GM19240 (cell line): ENCODE data around the gene LRTM2.

ENCODE experiments used
- DNase-seq: peaks from one replicate; pipeline ENCODE4 v3.0.0; 2011; ENCODE audit warnings: low spot score; ENCODE audit not compliant: insufficient read length

The LRTM2 gene

DNA sequence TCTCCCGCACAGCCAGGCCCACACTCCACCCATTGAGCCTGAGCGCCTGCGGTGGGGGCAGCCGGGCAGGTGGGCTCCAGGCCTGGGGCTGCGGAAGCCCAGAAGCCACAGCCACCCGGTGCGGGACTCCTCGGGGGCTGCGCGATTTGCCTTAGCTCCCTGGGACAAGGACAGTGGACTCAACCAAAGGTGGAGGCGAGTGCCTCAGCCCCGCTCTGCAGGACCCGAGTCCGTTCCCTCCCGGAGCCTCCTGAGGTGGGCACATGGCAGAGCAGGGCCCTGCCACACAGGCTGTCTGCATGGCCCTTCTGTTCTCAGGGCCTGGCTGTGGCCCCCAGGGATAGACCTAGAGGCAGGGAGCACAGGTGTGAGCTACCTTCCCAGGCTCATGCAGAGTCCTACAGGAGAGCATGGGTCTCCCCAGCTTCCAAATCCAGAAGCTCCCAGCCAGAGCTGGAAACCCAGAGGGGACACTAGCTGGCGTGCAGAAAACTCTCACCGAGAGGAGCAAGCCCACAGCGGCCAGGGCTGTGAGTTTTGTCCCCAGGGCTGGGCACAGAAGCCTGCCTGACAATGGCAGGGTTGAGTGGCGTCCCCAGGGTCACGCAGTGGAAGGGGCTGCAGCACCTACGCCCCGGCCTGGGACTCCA lies 22.2 kb upstream of the LRTM2 start:
- DNase-seq = no peak

DNA sequence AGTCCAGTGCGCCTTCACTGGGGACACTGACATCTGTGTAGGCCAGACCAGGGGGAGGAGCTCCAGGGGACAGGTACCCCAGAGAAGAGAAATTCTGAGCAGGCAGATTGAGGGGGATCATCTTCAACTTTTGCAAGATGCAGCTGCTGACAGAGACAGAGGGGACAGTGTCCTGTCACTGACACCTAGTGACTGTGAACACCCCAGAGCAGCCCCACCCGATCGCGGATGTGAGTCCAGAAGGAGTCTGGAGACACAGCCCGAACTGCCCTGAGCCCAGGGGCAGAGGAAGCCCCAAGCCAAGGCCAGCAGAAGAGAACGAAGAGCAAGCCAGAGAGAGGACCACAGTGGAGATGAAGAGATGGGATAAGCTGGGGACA lies 21.7 kb upstream of the LRTM2 start:
- no peak for DNase-seq

DNA sequence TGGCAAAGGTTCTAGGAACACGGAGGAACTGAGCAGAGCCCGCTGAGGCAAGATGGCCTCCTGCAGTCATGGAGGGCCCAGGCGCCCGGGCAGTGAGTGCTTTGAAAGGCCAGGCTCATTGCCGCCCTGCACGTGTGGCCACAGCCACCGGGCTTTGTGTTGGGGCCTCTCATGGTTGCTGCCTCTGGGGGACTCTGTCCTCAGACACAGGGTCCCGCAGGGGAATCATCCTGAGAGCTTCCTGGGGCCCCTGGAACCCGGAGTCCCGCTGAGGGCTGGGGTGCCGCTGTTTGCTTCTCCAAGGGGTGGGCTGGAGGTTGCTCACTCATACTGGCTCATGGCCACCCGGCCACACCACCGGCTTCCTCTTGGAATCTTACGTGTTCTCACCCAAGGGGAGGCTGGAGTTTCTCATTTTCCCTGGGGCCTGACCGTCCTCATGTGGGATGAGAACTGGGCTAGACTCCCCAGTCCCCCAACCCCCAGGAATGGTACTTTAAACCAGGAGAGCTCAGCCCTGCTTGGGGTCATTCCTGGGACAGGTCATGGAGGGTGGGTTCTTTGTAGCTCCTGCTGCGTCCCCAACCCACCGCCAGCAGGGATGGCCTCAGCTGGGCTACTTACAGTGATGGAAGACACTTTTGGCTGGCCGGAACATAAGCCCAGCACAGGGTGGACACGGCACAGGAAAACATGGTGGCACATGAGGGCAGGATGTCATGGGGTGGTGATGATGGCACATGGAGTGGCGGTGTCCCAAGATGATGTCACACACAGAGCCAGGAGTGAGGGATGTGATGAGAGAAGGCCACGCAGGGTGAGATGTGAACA lies 21.1 kb upstream of the LRTM2 start:
- no peak for DNase-seq

DNA sequence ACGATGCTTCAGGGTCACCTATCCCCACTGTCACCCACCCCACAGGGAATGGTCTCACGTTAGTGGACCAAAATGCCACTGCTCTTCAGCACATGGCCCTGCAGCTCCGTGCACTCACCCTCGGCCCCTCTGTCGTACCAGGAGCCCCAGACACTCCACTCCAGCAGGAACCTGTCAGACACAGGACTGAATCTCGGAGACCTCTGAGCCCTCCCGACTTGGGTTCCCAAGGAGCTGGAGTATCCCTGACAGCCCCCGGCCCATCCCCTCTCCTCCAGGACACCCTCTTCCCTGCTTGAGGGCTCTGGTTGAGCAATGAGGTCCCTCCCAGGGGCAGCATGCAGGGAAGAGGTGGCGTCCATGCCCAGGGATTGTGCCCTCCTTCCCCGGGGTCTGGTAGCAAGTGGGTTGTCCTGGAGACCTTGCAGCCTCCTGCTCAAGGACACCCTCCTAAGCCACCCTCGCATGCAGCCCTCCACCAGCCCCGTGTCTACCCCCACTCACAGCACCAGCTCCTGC lies 20.4 kb upstream of the LRTM2 start:
- no peak for DNase-seq

DNA sequence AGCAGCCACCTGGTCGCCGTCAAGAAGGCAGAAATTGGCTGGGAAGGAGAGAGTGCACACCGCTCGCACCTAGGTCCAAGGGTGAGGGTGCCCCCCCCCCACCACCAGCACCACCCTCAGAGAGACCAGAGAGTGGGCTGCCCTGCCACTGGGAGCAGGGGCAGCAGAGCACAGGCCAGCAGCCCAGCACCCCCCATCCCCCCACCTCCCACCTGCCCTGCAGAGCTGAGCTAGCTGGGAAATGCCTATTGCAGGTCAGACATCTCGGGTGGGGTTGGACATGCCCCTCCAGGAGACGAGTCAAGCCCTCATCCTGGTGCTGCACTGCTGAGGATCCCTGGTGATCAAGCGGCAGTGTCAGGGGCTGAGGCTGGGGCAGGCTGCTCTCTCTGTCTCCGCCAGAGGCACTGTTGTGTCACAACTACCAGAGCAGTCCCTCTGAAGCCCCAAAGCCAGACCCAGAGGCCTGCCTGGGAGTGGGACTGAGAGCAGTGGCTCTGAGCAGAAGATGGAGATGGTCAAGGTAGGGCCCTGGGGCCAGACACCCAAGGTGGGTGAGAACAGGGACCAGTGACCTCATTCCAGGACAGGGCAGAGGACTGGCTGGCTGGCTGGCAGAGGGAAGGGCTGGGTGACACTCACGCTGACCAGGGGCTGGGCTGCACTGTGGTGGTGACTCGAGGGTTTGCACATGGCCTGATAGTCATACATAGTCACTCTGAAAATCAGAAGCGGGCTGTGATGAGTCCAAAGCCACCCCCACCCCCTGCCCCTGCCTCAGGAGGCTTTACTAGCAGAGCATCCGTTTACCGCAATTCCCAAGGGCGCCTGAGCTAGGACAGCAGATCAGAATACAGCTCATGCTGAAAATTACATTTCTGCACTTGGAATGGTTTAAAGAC lies 19.7 kb upstream of the LRTM2 start:
- no peak for DNase-seq

DNA sequence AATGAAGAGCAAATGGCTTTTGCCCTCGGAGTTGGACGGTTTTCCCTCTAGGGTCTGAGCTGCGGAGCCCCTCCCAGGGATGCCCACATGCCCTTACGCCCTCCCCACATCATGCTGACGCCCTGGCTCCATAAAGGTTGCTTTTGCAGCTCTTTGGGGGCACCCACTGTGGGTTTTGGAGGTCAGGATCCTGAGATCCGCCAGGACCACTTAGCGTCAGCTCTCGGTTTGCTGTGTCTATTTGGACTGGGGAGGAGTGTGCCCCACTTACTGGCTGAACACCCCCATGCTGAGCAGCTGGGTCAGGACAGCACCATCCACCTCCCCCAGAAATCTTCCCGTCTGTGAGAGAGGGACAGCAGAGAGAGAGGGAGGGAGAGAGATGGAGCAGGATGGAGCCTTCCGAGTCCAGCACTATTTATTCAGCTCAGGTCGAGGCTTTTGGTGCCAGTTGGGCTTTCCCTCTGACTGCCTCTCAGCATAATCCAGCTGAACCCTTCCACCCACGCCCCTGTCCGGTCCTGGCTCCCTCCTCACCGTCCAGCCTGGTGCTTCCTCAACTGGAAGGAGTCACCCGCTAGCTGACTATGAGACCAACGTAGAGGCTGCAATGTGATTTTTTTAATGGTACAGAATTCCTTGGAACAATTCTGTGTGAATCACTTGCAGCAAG lies 18.9 kb upstream of the LRTM2 start:
- DNase-seq = no peak

DNA sequence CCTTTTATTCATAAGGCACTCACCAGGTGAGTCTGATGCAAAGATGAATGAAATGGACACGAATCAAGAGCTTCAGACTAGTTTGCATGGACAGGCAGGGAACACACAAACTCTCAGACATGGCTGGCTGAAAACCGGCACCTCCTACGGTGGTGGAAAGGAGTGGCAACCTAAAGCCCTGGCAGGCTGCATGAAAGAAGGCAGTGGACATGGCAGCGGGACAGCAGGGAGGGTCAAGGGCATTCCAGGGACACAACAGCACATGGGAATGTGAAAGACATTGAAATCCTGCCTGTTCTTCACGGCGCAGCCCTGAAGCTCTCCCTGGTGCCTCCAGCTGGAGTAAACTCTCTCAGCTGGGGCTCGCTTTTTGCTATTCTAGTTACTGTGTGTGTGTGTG lies 16.6 kb upstream of the LRTM2 start:
- no peak for DNase-seq

DNA sequence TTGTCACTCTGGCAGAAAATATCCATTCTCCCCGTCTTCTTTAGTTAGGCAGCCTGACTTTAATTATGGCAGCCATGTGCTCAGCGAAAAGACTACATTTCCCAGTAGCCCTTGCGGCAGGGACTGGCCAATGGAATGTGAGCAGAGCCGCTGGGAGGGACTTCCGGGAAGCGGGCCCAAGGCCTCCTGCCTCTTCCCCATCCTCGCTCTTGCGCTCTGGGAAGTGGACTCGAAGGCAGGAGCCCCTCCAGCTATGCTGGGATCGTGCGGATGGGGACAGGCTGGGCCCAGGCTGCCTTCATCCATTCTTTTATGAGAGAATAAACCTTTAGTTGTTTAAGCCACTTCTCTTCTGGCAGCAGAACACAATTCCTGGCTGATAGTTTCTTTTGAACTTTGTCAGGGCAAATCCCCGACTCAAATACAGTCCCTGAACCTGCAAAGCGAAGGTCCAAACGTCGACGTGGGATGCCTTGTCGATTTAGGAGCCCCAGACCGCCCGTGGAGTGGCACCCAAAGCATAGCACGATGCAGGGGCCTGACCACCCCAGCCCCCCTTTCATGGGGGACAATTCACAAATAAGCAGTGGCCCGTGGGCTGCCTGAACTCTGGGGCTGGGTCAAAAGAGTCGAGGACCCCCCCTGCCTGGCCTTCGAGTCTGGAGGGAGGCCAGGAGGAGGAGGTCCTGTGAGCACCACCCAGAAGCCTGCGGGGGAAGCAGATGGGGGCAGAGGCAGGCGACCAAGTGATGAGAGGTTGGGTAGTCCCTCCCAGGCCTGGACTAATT lies 15.6 kb upstream of the LRTM2 start:
- DNase-seq = peak; percentile 97

DNA sequence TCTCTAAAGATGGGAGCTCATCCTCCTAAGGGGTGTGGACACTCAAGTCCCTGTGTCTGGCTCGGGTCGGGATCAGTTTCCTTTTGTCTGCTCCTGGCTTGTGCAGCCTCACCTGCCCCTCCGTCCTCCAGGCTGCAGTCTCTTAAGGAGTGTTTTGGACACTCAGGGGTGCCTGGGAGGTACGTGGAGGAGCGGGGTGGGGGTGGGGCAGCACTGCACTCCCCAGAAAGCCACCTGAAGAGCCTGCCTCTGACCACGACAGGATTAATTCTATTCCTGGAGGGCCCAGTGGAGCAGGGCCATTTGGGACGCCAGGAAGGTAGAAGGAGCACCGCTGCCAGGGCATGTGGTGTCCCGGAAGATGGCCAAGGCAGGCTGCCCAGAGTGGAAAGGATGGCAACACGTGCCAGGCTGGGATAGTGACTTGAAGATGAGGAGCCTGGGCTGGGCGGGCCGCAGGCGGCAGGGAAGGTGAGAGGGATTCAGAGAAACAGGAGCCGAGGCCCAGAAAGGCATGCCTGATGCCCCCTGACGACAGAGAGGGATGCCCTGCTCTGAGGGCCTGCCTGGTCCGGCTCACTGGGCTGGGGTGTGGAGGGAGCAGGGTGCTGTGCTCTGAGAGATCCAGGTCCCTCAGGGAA lies 14.8 kb upstream of the LRTM2 start:
- no peak for DNase-seq

DNA sequence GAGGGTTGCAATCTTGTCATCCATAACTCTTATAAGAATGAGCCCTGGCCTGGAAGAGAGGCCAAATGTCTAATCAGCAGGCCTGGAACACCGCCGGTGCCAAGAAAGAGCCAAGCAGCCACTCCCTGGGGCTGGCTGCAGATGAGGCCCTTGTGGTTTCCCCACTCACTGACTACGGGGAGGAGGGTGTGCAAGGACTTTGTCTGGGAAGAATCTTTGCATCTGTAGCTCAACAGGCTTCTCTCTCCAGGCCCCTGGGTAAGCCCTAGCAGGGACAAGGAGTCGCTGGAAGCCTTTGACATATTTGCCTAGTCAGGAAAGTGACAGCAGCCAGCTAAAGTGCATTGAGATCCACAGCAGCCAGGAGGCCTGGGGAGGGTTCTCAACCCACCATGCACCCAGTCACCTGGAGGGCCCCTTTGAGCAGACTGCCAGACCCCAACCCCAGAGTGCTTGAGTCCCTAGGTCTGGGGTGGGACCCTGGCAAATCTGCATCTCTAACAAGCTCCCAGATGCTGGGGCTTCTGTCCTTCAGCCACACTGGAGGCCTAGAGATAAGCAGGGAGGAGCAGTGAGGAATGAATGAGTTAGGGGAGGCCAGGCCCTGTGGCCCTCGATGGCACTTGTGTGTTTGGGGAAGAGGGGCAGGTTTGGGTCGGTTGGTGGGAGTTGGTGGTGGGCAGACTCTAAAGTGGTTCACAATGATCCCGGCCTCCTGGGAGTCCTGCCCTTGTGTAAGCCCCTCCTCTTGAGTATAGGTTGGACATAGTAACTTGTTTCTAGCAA lies 13.9 kb upstream of the LRTM2 start:
- DNase-seq = no peak

DNA sequence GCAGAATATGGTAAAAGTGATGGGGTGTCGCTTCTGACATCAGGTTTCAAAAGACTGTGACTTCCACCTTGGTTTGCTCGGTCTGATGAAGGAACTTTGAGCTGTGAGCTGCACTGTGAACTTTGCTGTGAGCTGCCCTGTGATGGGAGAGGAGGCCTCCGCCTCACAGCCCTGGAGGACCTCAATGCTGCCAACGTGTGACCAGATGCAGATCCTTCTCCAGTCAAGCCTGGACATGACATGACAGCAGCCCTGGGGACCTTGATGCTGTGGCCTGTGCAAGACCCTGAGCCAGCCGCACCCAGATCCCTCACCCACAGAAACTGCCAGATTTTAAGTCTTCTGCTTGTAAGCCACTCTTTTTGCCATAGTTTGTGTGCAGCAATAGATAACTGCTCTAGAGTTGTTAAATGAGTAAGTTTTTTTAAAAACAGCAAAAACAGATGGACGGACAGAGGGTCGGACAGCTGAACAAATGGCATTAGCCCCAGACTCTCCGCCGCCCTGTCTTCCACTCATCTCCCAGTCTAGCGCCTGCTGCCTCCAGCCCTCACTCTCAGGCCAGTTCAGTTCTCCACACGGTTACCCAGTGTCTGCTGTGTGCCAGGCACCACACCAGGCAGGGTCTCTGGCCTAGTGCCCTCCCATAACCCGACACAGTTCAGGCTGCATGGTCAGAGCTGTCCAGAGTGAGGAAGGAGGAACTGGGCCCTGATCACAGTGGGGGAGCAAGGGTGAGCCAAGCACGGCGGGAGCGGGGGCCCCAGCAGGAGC lies 13.1 kb upstream of the LRTM2 start:
- DNase-seq = no peak

DNA sequence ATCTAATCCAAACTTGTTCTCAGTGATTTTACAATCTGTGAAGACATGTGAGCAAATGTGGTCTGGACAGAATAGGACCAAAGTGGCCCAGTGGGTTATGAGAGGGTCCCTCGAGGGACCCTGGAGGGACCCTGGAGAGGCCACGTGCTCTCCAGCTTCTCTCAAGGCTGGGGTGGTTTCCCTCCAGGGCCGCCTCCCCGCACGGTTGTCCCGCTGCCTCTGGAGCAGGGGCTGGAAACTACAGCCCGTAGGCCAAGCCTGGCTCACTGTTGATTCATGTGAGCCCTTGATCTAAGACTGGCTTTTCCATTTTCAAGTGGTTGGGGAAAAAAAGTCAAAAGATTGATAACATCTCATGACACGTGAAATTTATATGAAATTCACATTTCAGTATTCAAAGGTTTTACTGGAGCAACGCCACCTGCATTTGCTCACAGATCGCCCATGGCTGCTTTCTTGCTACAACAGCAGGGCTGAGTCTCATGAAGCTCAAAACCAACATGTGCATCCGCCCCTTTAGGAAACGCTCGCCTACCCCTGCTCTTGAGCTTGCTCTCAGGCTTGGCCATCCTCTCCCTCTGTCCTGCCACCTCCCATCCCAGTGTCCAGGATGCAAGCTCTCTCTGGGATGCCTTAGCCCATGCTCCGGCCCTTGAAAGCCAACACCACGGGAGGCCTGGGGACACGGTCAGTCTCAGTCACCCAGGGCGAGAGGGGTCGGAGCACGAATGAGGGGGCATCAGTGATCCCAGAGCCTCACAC lies 12.1 kb upstream of the LRTM2 start:
- no peak for DNase-seq

DNA sequence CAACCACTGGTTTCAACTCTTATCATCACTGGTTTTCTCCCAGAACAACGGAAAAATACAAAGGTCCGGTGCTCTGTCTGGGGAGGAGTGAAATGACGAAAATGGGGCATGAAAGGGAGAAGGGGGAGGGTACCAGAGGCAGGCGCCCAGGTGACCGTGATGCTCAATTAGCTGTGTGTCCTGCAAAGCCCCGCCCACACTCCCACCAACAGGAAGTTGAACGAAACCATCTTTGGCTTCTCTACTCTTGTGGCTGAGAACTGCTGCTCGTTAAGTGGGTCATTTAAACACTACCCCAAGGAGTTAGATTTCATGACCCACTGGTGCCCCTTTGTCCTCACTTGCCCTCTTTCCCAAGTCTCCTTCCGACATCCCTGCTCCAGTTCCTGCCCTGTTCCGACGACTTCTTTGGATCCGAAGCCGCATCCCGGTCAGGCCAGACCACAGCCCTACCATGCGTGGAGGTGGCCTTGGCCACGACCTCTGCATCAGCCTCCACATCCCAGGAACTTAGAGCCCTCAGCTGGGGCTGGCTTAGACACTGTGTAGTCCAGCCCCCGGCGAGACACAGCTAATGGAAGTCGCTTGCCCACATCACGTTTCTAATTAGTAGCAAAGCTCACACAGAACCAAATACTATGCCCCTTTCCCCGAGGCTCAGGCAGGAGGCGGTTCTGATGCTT lies 11.4 kb upstream of the LRTM2 start:
- no peak for DNase-seq

DNA sequence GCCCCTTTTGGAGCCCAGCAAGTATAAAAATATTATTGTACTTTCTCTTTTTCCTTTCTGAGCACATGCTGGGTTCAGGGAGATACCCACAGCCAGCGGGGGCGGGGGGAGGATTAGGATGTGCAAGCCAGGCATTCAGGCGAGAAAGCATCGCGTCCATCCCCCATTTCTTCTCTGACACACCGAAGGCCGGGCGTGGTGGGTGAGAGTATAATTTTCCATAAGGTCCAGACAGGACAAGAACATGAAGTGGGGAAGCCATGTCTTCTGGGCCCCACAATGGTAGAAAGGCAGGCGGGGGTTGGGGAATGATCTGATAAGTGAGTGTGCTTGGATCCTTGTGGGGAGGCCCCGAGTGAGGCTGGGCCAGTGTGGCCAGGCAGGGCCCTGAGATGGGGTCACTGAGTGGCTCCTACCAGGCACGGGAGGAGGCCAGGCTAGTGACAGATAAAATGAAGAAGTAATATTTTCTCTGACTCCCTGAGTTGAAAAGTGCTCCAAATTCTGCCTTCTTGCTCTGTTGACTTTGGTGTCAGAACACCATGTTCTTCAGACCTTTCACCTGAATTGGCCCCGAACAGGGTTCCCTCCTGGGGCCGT lies 10.7 kb upstream of the LRTM2 start:
- DNase-seq = no peak

DNA sequence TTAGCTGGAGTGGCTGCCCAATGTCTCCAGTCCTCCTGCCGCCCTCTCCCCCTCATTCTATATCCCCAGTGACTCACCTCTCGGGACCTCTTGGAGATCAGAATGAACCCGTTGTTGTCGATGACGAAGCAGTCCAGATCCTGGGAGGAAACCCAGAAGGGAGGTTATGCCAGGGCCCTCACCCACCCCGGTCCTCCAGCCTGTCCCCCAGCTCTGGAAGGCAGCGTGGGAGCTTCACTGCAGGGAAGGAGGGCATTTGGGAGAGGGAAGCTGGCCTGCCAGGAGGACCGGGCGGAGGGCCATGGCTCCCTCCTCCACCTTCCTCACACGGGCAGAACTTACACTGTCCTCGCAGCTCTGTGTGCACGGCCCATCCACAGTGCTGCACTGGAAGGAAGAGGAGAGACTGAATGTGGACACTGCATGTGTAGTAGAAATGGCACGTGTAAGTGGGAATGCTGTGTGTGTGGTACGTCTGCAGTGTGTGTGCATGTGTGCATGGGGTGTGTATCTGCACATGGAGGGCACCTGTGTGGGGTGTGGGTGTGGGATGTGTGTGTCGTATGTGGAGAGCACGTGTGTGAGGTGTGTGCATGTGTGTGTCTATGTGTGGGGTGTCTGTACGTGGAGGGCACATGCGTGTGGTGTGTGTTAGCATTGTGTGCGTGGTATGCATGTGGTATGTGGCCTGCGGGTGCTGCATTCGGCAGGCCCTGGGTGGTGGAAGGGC lies 10.0 kb upstream of the LRTM2 start:
- no peak for DNase-seq

DNA sequence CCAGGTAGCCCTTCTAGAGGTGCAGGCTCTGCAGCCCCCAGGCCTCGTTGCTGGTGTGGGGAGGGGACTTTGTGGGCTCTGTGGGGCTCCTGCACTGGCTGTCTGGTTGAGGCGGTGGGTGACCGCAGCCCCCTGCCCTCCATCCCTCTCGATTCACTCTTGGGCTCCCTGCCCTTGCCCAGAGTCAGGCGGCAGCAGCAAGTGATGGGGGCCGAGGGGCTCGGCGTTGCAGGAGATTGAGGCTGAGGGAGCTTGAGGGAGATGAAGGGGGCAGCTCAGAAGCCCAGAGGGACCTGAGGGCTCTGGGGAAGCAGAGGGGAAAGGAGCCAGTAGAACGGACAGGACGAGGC lies 9.5 kb upstream of the LRTM2 start:
- DNase-seq = no peak
